ENCODE measurements around the gene BAHCC1. TPM values are rescaled to one million over a fixed set of nuclear protein-coding genes. Genes with fewer than 3 reads are reported as not detected.

BAHCC1 gene
- total RNA-seq, 1 experiment from 2014 or later = 29.8 TPM

DNA sequence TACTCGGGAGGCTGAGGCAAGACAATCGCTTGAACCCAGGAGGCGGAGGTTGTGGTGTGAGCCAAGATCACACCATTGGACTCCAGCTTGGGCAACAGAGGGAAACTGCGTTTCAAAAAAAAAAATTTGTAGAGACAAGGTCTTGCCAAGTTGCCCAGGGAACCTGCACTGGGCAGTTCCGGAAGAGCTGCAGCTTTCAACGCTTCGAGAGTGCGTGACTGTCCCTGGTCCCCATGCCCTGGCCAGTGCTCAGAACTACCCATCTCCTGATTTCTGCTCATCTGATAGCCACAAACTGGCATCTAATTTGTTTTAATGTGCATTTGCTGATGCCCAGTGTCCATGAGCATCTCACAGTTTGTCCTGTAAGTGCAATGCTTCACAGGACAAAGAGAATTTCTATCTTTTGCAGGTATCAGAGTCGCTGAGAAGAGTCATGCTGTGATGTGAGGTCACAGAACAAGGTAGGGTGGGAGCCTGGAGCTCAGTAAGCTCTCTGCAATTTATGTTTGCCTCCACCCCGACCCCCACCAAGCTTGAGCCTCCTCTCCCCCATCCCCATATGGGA, 113.5 kb downstream of the BAHCC1 start:
- ChIA-PET CTCF (interaction anchor here (0.6 to 4.1 kb wide), 11 partner anchors 9 to 1202 kb away, joined by 3 to 22 read pairs (median 5); no protein-coding TSS in a partner anchor), POLR2A (interaction anchor here (0.7 to 3.4 kb wide), 7 partner anchors 9 to 170 kb away, joined by 3 to 38 read pairs (median 6); no protein-coding TSS in a partner anchor)
- Mint-ChIP-seq H3K27me3 (ENCODE audit: low read depth) (peaks cover 14% of the 10 kb centered on the region), H3K9me3 (peaks cover 4% of the 10 kb centered on the region; the same call in 1 of the 2 replicates), H3K4me1 (peaks cover 28% of the 10 kb centered on the region), H3K4me3 (peak overlapping the region; percentile 99), H3K27ac (peak overlapping the region; percentile 91), H3K36me3 (peaks cover 38% of the 10 kb centered on the region)
- DNase-seq (ENCODE audit: low spot score) = no peak
- peak; percentile 10 for ATAC-seq
- TF ChIP-seq ZNF263 (CRISPR knock-in tag; IDR thresholded peaks at IDR 0.05; ENCODE audit: low read depth) = no peak
- no peak for TF ChIP-seq GRHL2 (CRISPR knock-in tag; IDR thresholded peaks at IDR 0.05; ENCODE audit: insufficient replicate concordance, severe bottlenecking)
- TF ChIP-seq, protein P1, sequence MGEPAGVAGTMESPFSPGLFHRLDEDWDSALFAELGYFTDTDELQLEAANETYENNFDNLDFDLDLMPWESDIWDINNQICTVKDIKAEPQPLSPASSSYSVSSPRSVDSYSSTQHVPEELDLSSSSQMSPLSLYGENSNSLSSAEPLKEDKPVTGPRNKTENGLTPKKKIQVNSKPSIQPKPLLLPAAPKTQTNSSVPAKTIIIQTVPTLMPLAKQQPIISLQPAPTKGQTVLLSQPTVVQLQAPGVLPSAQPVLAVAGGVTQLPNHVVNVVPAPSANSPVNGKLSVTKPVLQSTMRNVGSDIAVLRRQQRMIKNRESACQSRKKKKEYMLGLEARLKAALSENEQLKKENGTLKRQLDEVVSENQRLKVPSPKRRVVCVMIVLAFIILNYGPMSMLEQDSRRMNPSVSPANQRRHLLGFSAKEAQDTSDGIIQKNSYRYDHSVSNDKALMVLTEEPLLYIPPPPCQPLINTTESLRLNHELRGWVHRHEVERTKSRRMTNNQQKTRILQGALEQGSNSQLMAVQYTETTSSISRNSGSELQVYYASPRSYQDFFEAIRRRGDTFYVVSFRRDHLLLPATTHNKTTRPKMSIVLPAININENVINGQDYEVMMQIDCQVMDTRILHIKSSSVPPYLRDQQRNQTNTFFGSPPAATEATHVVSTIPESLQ (CRISPR knock-in tag; IDR thresholded peaks at IDR 0.05) = no peak
- 0 out of 2 replicates have a peak, but pooled peaks have one; percentile 17 for TF ChIP-seq KAT7 (CRISPR knock-in tag; IDR thresholded peaks at IDR 0.05; ENCODE audit: borderline replicate concordance)
- TF ChIP-seq, protein P2, sequence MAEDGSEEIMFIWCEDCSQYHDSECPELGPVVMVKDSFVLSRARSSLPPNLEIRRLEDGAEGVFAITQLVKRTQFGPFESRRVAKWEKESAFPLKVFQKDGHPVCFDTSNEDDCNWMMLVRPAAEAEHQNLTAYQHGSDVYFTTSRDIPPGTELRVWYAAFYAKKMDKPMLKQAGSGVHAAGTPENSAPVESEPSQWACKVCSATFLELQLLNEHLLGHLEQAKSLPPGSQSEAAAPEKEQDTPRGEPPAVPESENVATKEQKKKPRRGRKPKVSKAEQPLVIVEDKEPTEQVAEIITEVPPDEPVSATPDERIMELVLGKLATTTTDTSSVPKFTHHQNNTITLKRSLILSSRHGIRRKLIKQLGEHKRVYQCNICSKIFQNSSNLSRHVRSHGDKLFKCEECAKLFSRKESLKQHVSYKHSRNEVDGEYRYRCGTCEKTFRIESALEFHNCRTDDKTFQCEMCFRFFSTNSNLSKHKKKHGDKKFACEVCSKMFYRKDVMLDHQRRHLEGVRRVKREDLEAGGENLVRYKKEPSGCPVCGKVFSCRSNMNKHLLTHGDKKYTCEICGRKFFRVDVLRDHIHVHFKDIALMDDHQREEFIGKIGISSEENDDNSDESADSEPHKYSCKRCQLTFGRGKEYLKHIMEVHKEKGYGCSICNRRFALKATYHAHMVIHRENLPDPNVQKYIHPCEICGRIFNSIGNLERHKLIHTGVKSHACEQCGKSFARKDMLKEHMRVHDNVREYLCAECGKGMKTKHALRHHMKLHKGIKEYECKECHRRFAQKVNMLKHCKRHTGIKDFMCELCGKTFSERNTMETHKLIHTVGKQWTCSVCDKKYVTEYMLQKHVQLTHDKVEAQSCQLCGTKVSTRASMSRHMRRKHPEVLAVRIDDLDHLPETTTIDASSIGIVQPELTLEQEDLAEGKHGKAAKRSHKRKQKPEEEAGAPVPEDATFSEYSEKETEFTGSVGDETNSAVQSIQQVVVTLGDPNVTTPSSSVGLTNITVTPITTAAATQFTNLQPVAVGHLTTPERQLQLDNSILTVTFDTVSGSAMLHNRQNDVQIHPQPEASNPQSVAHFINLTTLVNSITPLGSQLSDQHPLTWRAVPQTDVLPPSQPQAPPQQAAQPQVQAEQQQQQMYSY (CRISPR knock-in tag; IDR thresholded peaks at IDR 0.05) = no peak
- TF ChIP-seq ZNF396 (CRISPR knock-in tag; IDR thresholded peaks at IDR 0.05; ENCODE audit: borderline replicate concordance) = no peak
- TF ChIP-seq, protein P3, sequence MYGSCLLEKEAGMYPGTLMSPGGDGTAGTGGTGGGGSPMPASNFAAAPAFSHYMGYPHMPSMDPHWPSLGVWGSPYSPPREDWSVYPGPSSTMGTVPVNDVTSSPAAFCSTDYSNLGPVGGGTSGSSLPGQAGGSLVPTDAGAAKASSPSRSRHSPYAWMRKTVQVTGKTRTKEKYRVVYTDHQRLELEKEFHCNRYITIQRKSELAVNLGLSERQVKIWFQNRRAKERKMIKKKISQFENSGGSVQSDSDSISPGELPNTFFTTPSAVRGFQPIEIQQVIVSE (CRISPR knock-in tag; IDR thresholded peaks at IDR 0.05; ENCODE audit: borderline replicate concordance) = no peak
- TF ChIP-seq NR2C2 (CRISPR knock-in tag; IDR thresholded peaks at IDR 0.05) = no peak
- no peak for TF ChIP-seq GTF2I (CRISPR knock-in tag; conservative IDR thresholded peaks at IDR 0.05)
- TF ChIP-seq MYBL2 (CRISPR knock-in tag; IDR thresholded peaks at IDR 0.05) = no peak; the same call in 1 of the 2 replicates
- TF ChIP-seq MXD4 (CRISPR knock-in tag; IDR thresholded peaks at IDR 0.05; ENCODE audit: borderline replicate concordance) = no peak
- TF ChIP-seq, protein P4, sequence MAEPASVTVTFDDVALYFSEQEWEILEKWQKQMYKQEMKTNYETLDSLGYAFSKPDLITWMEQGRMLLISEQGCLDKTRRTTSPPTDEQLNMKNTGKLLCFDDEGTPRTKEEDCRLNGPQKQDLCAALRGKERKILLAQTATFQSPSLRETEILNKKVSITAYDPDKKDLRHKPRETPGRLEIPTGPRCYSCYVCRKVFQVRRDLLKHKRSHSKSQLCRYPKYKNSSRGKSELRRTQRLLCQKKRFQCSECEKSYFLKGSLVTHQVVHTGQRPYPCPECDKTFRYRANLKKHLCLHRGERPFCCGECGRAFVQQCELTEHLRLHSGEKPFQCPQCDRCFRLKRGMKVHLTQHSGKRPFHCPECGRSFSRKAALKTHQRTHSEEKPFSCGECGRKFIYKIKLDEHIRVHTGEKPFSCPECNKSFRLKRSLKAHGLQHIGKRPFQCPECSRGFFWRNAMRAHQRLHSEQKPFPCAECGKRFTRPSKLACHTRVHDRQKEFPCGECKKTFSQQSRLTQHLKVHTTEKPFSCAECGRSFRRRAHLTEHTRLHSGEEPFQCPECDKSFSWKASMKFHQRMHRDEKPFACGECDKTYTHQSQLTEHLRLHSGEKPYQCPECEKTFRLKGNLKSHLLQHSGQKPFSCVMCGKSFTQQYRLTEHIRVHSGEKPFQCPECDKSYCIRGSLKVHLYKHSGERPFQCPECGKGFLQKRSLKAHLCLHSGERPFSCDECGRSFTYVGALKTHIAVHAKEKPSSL (CRISPR knock-in tag; conservative IDR thresholded peaks at IDR 0.05) = peak; percentile 79; the same call in 1 of the 2 replicates
- TF ChIP-seq, protein P5, sequence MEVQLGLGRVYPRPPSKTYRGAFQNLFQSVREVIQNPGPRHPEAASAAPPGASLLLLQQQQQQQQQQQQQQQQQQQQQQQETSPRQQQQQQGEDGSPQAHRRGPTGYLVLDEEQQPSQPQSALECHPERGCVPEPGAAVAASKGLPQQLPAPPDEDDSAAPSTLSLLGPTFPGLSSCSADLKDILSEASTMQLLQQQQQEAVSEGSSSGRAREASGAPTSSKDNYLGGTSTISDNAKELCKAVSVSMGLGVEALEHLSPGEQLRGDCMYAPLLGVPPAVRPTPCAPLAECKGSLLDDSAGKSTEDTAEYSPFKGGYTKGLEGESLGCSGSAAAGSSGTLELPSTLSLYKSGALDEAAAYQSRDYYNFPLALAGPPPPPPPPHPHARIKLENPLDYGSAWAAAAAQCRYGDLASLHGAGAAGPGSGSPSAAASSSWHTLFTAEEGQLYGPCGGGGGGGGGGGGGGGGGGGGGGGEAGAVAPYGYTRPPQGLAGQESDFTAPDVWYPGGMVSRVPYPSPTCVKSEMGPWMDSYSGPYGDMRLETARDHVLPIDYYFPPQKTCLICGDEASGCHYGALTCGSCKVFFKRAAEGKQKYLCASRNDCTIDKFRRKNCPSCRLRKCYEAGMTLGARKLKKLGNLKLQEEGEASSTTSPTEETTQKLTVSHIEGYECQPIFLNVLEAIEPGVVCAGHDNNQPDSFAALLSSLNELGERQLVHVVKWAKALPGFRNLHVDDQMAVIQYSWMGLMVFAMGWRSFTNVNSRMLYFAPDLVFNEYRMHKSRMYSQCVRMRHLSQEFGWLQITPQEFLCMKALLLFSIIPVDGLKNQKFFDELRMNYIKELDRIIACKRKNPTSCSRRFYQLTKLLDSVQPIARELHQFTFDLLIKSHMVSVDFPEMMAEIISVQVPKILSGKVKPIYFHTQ (CRISPR knock-in tag; IDR thresholded peaks at IDR 0.05) = peak; percentile 50
- TF ChIP-seq, protein P6, sequence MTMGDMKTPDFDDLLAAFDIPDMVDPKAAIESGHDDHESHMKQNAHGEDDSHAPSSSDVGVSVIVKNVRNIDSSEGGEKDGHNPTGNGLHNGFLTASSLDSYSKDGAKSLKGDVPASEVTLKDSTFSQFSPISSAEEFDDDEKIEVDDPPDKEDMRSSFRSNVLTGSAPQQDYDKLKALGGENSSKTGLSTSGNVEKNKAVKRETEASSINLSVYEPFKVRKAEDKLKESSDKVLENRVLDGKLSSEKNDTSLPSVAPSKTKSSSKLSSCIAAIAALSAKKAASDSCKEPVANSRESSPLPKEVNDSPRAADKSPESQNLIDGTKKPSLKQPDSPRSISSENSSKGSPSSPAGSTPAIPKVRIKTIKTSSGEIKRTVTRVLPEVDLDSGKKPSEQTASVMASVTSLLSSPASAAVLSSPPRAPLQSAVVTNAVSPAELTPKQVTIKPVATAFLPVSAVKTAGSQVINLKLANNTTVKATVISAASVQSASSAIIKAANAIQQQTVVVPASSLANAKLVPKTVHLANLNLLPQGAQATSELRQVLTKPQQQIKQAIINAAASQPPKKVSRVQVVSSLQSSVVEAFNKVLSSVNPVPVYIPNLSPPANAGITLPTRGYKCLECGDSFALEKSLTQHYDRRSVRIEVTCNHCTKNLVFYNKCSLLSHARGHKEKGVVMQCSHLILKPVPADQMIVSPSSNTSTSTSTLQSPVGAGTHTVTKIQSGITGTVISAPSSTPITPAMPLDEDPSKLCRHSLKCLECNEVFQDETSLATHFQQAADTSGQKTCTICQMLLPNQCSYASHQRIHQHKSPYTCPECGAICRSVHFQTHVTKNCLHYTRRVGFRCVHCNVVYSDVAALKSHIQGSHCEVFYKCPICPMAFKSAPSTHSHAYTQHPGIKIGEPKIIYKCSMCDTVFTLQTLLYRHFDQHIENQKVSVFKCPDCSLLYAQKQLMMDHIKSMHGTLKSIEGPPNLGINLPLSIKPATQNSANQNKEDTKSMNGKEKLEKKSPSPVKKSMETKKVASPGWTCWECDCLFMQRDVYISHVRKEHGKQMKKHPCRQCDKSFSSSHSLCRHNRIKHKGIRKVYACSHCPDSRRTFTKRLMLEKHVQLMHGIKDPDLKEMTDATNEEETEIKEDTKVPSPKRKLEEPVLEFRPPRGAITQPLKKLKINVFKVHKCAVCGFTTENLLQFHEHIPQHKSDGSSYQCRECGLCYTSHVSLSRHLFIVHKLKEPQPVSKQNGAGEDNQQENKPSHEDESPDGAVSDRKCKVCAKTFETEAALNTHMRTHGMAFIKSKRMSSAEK (CRISPR knock-in tag; IDR thresholded peaks at IDR 0.05; ENCODE audit: borderline replicate concordance) = peak; percentile 77; the same call in 1 of the 2 replicates
- TF ChIP-seq, protein P7, sequence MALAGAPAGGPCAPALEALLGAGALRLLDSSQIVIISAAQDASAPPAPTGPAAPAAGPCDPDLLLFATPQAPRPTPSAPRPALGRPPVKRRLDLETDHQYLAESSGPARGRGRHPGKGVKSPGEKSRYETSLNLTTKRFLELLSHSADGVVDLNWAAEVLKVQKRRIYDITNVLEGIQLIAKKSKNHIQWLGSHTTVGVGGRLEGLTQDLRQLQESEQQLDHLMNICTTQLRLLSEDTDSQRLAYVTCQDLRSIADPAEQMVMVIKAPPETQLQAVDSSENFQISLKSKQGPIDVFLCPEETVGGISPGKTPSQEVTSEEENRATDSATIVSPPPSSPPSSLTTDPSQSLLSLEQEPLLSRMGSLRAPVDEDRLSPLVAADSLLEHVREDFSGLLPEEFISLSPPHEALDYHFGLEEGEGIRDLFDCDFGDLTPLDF (CRISPR knock-in tag; IDR thresholded peaks at IDR 0.05) = no peak
- peak; percentile 90 for TF ChIP-seq ZNF416 (CRISPR knock-in tag; IDR thresholded peaks at IDR 0.05)
- TF ChIP-seq PRRX2 (CRISPR knock-in tag; IDR thresholded peaks at IDR 0.05) = peak; percentile 91
